Mesendoderm (in vitro differentiated cells): ENCODE results near the gene RMND5B.
"Not testable (repeated sequence)": the region's sequence is repeated elsewhere in the genome, so short reads cannot be mapped to it uniquely, and the experiment has no call there.

Source experiments
- DNase-seq: peaks from one replicate; pipeline ENCODE4 v3.0.0; 2013
- H2AK5ac ChIP-seq: 2 replicates; pipeline ENCODE4 v1.6.1; 2013; ENCODE audit warnings: low read length, inconsistent platforms
- H2BK120ac ChIP-seq: 2 replicates; pipeline ENCODE4 v1.6.1; 2013; ENCODE audit warnings: low read depth, mild to moderate bottlenecking, low read length, moderate library complexity, mixed read lengths
- H2BK15ac ChIP-seq: replicated peaks from 2 replicates; pipeline ENCODE4 v1.6.1; 2013; ENCODE audit warnings: low read depth, mild to moderate bottlenecking, moderate library complexity
- H2BK5ac ChIP-seq: 2 replicates; pipeline ENCODE4 v1.6.1; 2013; ENCODE audit warnings: low read length, inconsistent platforms
- H3K18ac ChIP-seq: 2 replicates; pipeline ENCODE4 v1.6.1; 2013; ENCODE audit warnings: mild to moderate bottlenecking, low read length, mixed read lengths
- H3K23ac ChIP-seq: one replicate; pipeline ENCODE4 v1.6.1; 2013; ENCODE audit warnings: low read length
- H3K27ac ChIP-seq: 2 replicates; pipeline ENCODE4 v1.5.1; 2013; ENCODE audit warnings: low read depth, mild to moderate bottlenecking, inconsistent platforms, low read length, moderate library complexity
- H3K27me3 ChIP-seq: 2 replicates; pipeline ENCODE4 v1.6.1; 2013; ENCODE audit warnings: low read length, control low read depth, mild to moderate bottlenecking, inconsistent platforms; ENCODE audit not compliant: insufficient read depth, poor library complexity
- H3K36me3 ChIP-seq: 2 replicates; pipeline ENCODE4 v1.6.1; 2013; ENCODE audit warnings: low read length, inconsistent platforms; ENCODE audit not compliant: control insufficient read depth, insufficient read depth
- H3K4ac ChIP-seq: one replicate; pipeline ENCODE4 v1.6.1; 2013; ENCODE audit warnings: low read depth, mild to moderate bottlenecking, low read length, moderate library complexity
- H3K4me1 ChIP-seq: 2 replicates; pipeline ENCODE4 v1.6.1; 2013; ENCODE audit warnings: low read depth, low read length, inconsistent platforms; ENCODE audit not compliant: control insufficient read depth
- H3K4me2 ChIP-seq: 2 replicates; pipeline ENCODE4 v1.6.1; 2013; ENCODE audit warnings: low read length
- H3K4me3 ChIP-seq: 2 replicates; pipeline ENCODE4 v1.5.1; 2013; ENCODE audit warnings: mild to moderate bottlenecking, low read length
- H3K56ac ChIP-seq: one replicate; pipeline ENCODE4 v1.6.1; 2013; ENCODE audit warnings: low read length
- H3K79me1 ChIP-seq: 2 replicates; pipeline ENCODE4 v1.6.1; 2013; ENCODE audit warnings: low read length, inconsistent platforms
- H3K79me2 ChIP-seq: 2 replicates; pipeline ENCODE4 v1.6.1; 2013; ENCODE audit warnings: mild to moderate bottlenecking, low read length; ENCODE audit not compliant: control insufficient read depth, insufficient read depth
- H3K9ac ChIP-seq: 2 replicates; pipeline ENCODE4 v1.6.1; 2013; ENCODE audit warnings: low read length, inconsistent platforms
- H4K5ac ChIP-seq: one replicate; pipeline ENCODE4 v1.6.1; 2013; ENCODE audit warnings: low read length
- H4K8ac ChIP-seq: one replicate; pipeline ENCODE4 v1.6.1; 2013; ENCODE audit warnings: low read depth, mild to moderate bottlenecking, control low read depth, low read length, moderate library complexity
- WGBS: extraction: QIAGEN DNeasy Blood & Tissue Kit; methylation state at CpG from one replicate; pipeline ENCODE4 v1.1.7; 2013; ENCODE audit warnings: low lambda C conversion rate, missing lambda C conversion rate; ENCODE audit not compliant: insufficient coverage; ENCODE audit errors: extremely low coverage; 5-methylcytosine and 5-hydroxymethylcytosine counted together

The RMND5B gene

GRCh38 chr5:178130234-178130575 is 609 bp upstream of the RMND5B start:
- not testable (repeated sequence) for H3K79me2 ChIP-seq, DNase-seq, H2BK120ac ChIP-seq, H3K23ac ChIP-seq, H2BK15ac ChIP-seq, H2BK5ac ChIP-seq, H3K36me3 ChIP-seq, H3K27me3 ChIP-seq, H2AK5ac ChIP-seq, H4K5ac ChIP-seq, H3K4me1 ChIP-seq, H3K79me1 ChIP-seq
- Histone ChIP-seq H3K4ac (peak overlapping the region; percentile 49), H3K9ac (peak overlapping the region; percentile 95), H3K18ac (peak overlapping the region; percentile 53), H3K4me3 (peak overlapping the region; percentile 51), H3K56ac (peak overlapping the region; percentile 95), H4K8ac (peak overlapping the region; percentile 17), H3K4me2 (peak overlapping the region; percentile 62), H3K27ac (peak overlapping the region; percentile 93)
- no CpG with 5 or more reads among the region's 11 CpGs for WGBS

- H3K18ac ChIP-seq = no peak overlapping the region
- H3K9ac ChIP-seq = peak overlapping the region; percentile 67
- no peak overlapping the region for H2BK5ac ChIP-seq
- H3K23ac ChIP-seq = no peak overlapping the region
- H3K79me2 ChIP-seq = peaks cover 10% of the 10 kb centered on the region
- H3K4me2 ChIP-seq = peak overlapping the region; percentile 25
- H3K27me3 ChIP-seq = no peaks in the 10 kb centered on the region
- H3K79me1 ChIP-seq = peaks cover 3% of the 10 kb centered on the region
- no peak overlapping the region for H3K4ac ChIP-seq
- peak overlapping the region; percentile 76 for H3K4me3 ChIP-seq
- H3K27ac ChIP-seq = no peak overlapping the region
- H2BK120ac ChIP-seq = no peak overlapping the region
- H4K8ac ChIP-seq = no peak overlapping the region
- H3K36me3 ChIP-seq = no peaks in the 10 kb centered on the region
- WGBS = no CpG with 5 or more reads among the region's 10 CpGs
- H3K56ac ChIP-seq = peak overlapping the region; percentile 95
- H2BK15ac ChIP-seq = no peak overlapping the region
- H2AK5ac ChIP-seq = no peak overlapping the region
- no peak overlapping the region for H4K5ac ChIP-seq
- DNase-seq = no peak
- H3K4me1 ChIP-seq = peaks cover 3% of the 10 kb centered on the region
Measured at GRCh38 chr5:178131446-178131996, 707 bp downstream of the RMND5B start.

GRCh38 chr5:178136990-178137389 is 6.2 kb downstream of the RMND5B start:
- H3K79me2 ChIP-seq = peaks cover 5% of the 10 kb centered on the region
- DNase-seq = no peak
- no peak overlapping the region for H4K5ac ChIP-seq
- no peak overlapping the region for H2BK15ac ChIP-seq
- H2BK5ac ChIP-seq = no peak overlapping the region
- H3K36me3 ChIP-seq = no peaks in the 10 kb centered on the region
- no peak overlapping the region for H3K56ac ChIP-seq
- H3K4me2 ChIP-seq = no peak overlapping the region
- H4K8ac ChIP-seq = no peak overlapping the region
- no peak overlapping the region for H3K27ac ChIP-seq
- H3K4me3 ChIP-seq = no peak overlapping the region
- no peak overlapping the region for H3K9ac ChIP-seq
- H3K79me1 ChIP-seq = no peaks in the 10 kb centered on the region
- no peak overlapping the region for H3K4ac ChIP-seq
- H2AK5ac ChIP-seq = no peak overlapping the region
- H2BK120ac ChIP-seq = no peak overlapping the region
- no peak overlapping the region for H3K18ac ChIP-seq
- H3K4me1 ChIP-seq = no peaks in the 10 kb centered on the region
- no CpG with 5 or more reads among the region's 10 CpGs for WGBS
- no peak overlapping the region for H3K23ac ChIP-seq
- no peaks in the 10 kb centered on the region for H3K27me3 ChIP-seq

GRCh38 chr5:178137991-178138390 is 7.2 kb downstream of the RMND5B start:
- H3K27me3 ChIP-seq = no peaks in the 10 kb centered on the region
- no peaks in the 10 kb centered on the region for H3K36me3 ChIP-seq
- H3K9ac ChIP-seq = no peak overlapping the region
- no peaks in the 10 kb centered on the region for H3K79me1 ChIP-seq
- no peak overlapping the region for H2AK5ac ChIP-seq
- no peak overlapping the region for H2BK15ac ChIP-seq
- WGBS = no CpG with 5 or more reads among the region's 12 CpGs
- H4K8ac ChIP-seq = no peak overlapping the region
- no peak overlapping the region for H2BK5ac ChIP-seq
- H2BK120ac ChIP-seq = no peak overlapping the region
- no peak overlapping the region for H3K23ac ChIP-seq
- no peak overlapping the region for H3K18ac ChIP-seq
- no peak overlapping the region for H3K4me2 ChIP-seq
- H3K4me3 ChIP-seq = no peak overlapping the region
- peaks cover 5% of the 10 kb centered on the region for H3K79me2 ChIP-seq
- no peak for DNase-seq
- H3K4ac ChIP-seq = no peak overlapping the region
- no peak overlapping the region for H3K56ac ChIP-seq
- no peak overlapping the region for H3K27ac ChIP-seq
- no peaks in the 10 kb centered on the region for H3K4me1 ChIP-seq
- no peak overlapping the region for H4K5ac ChIP-seq

DNA sequence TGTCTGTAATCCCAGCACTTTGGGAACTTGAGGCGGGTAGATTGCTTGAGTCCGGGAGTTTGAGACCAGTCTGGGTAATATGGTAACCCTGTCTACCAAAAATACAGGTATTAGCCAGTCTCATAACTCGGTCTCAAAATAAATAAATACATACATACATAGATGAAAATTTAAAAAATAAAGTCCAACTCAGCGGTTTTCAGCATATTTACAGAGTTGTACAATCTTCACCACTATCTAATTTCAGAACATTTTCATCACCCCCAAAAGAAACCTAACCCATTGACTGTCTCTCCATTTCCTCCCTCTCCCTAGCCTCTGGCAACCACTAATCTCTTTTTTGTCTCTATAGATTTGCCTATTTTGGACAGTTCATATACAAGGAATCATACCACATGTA is 10.7 kb downstream of the RMND5B start:
- no peak overlapping the region for H3K56ac ChIP-seq
- no CpG with 5 or more reads among the region's 4 CpGs for WGBS
- H2BK15ac ChIP-seq = no peak overlapping the region
- no peaks in the 10 kb centered on the region for H3K4me1 ChIP-seq
- peaks cover 8% of the 10 kb centered on the region for H3K36me3 ChIP-seq
- H2BK5ac ChIP-seq = no peak overlapping the region
- no peaks in the 10 kb centered on the region for H3K79me1 ChIP-seq
- H4K8ac ChIP-seq = no peak overlapping the region
- no peak for DNase-seq
- H3K27ac ChIP-seq = no peak overlapping the region
- H3K9ac ChIP-seq = no peak overlapping the region
- no peak overlapping the region for H4K5ac ChIP-seq
- no peak overlapping the region for H2BK120ac ChIP-seq
- no peak overlapping the region for H3K4ac ChIP-seq
- H3K79me2 ChIP-seq = no peaks in the 10 kb centered on the region
- H3K4me3 ChIP-seq = no peak overlapping the region
- H2AK5ac ChIP-seq = no peak overlapping the region
- H3K27me3 ChIP-seq = no peaks in the 10 kb centered on the region
- no peak overlapping the region for H3K4me2 ChIP-seq
- no peak overlapping the region for H3K23ac ChIP-seq
- no peak overlapping the region for H3K18ac ChIP-seq

GRCh38 chr5:178142642-178143041 is 11.8 kb downstream of the RMND5B start:
- peaks cover 17% of the 10 kb centered on the region for H3K36me3 ChIP-seq
- no CpG with 5 or more reads among the region's 20 CpGs for WGBS
- no peak overlapping the region for H3K56ac ChIP-seq

More at GRCh38 chr5:178142642-178143041, 11.8 kb downstream of the RMND5B start:
- Histone ChIP-seq H3K79me2 (no peaks in the 10 kb centered on the region), H3K23ac (no peak overlapping the region), H3K79me1 (peaks cover 2% of the 10 kb centered on the region), H3K4ac (no peak overlapping the region), H3K18ac (no peak overlapping the region), H2BK120ac (no peak overlapping the region), H2AK5ac (no peak overlapping the region), H2BK5ac (no peak overlapping the region), H3K9ac (no peak overlapping the region), H3K4me3 (no peak overlapping the region), H3K27me3 (no peaks in the 10 kb centered on the region), H4K5ac (no peak overlapping the region), H2BK15ac (no peak overlapping the region), H3K4me2 (no peak overlapping the region), H3K4me1 (no peaks in the 10 kb centered on the region), H4K8ac (no peak overlapping the region), H3K27ac (no peak overlapping the region)
- DNase-seq = no peak
